Hepatocyte (in vitro differentiated cells): ENCODE measurements around the gene GEN1.

Experiments
- CTCF ChIP-seq: fragments of 200-600 bp; sonication (generic); IDR thresholded peaks from 2 replicates; pipeline ENCODE4 v1.5.1; 2016; ENCODE audit warnings: antibody characterized with exemption, mild to moderate bottlenecking; ENCODE audit not compliant: poor library complexity
- EZH2 ChIP-seq: fragments of 200-600 bp; sonication (generic); IDR thresholded peaks from 2 replicates; pipeline ENCODE4 v1.6.1; 2016; ENCODE audit warnings: antibody characterized with exemption, mild to moderate bottlenecking, borderline replicate concordance

GRCh38 chr2:17805166-17805565 is 51.2 kb downstream of the GEN1 start:
- no peak for TF ChIP-seq CTCF
- no peak for TF ChIP-seq EZH2
